HEK293 (cell line): Measurements from ENCODE around the gene BRD2.

Experiments used
- CTCF ChIA-PET: fragments of 350-600 bp; formaldehyde crosslinking; extraction: SDS; loops from one replicate; lab custom pipeline; 2021; ENCODE audit warnings: antibody characterized with exemption; lab: Yijun Ruan, JAX
- POLR2A ChIA-PET: fragments of 300-600 bp; formaldehyde crosslinking; extraction: SDS; loops from one replicate; lab custom pipeline; 2020; ENCODE audit warnings: antibody characterized with exemption, inconsistent platforms; lab: Yijun Ruan, JAX
- H3K27ac ChIP-seq: fragments of 200-500 bp; sonication (Bioruptor generic); 2 replicates; pipeline ENCODE4 v1.5.1; 2014; ENCODE audit warnings: low read depth, low read length, control low read depth, inconsistent platforms; ENCODE audit errors: extremely low read depth
- H3K36me3 ChIP-seq, 2 experiments: fragments of 200-500 bp in 1 of 2; sonication (Bioruptor generic) in 1 of 2; 1 replicate in 1 of 2; 2 replicates in 1 of 2; pipeline ENCODE4 v1.5.1; 2014 to 2017; ENCODE audit warnings: inconsistent platforms in 2 of 2, low read length in 2 of 2; ENCODE audit not compliant: control insufficient read depth in 2 of 2, insufficient read depth in 1 of 2
- H3K4me1 ChIP-seq: fragments of 200-500 bp; sonication (Bioruptor generic); 2 replicates; pipeline ENCODE4 v1.5.1; 2014; ENCODE audit warnings: mild to moderate bottlenecking, low read length, inconsistent platforms; ENCODE audit not compliant: control insufficient read depth, insufficient read depth
- H3K4me3 ChIP-seq: 2 replicates; pipeline ENCODE4 v1.5.1; 2011; ENCODE audit warnings: low read depth, mild to moderate bottlenecking, control low read depth, low read length, moderate library complexity
- H3K9me3 ChIP-seq: fragments of 200-500 bp; sonication (Bioruptor generic); 2 replicates; pipeline ENCODE4 v1.5.1; 2014; ENCODE audit warnings: low read depth, low read length, inconsistent platforms; ENCODE audit not compliant: control insufficient read depth, insufficient read depth
- BCL11B ChIP-seq: fragments of 450-650 bp; formaldehyde crosslinking; IDR thresholded peaks from 2 replicates; pipeline ENCODE4 v1.5.1; 2016; ENCODE audit warnings: low read depth, missing biosample characterization, missing genetic modification characterization
- EGR2 ChIP-seq: fragments of 450-650 bp; formaldehyde crosslinking; IDR thresholded peaks from 2 replicates; pipeline ENCODE4 v1.5.1; 2016; ENCODE audit warnings: low read depth, missing biosample characterization, missing genetic modification characterization
- HIC1 ChIP-seq: fragments of 450-650 bp; formaldehyde crosslinking; IDR thresholded peaks from 2 replicates; pipeline ENCODE4 v1.5.1; 2016; ENCODE audit warnings: missing biosample characterization, missing genetic modification characterization
- KLF8 ChIP-seq: fragments of 450-650 bp; formaldehyde crosslinking; IDR thresholded peaks from 2 replicates; pipeline ENCODE4 v1.5.1; 2016; ENCODE audit warnings: missing biosample characterization, missing genetic modification characterization
- KLF9 ChIP-seq: fragments of 450-650 bp; formaldehyde crosslinking; IDR thresholded peaks from 2 replicates; pipeline ENCODE4 v1.5.1; 2016; ENCODE audit warnings: missing biosample characterization, missing genetic modification characterization, low read depth
- REPIN1 ChIP-seq: fragments of 450-650 bp; formaldehyde crosslinking; IDR thresholded peaks from 2 replicates; pipeline ENCODE4 v1.5.1; 2017; ENCODE audit warnings: missing biosample characterization, missing genetic modification characterization, low read depth
- SCRT1 ChIP-seq: fragments of 450-650 bp; formaldehyde crosslinking; IDR thresholded peaks from 2 replicates; pipeline ENCODE4 v1.5.1; 2016; ENCODE audit warnings: missing biosample characterization, missing genetic modification characterization, borderline replicate concordance
- TRIM28 ChIP-seq: IDR thresholded peaks from 2 replicates; pipeline ENCODE4 v1.6.1; 2011; ENCODE audit warnings: low read length, control low read depth, borderline replicate concordance
- ZEB2 ChIP-seq: fragments of 450-650 bp; formaldehyde crosslinking; IDR thresholded peaks from 2 replicates; pipeline ENCODE4 v1.5.1; 2016; ENCODE audit warnings: missing biosample characterization, missing genetic modification characterization
- ZNF121 ChIP-seq: fragments of 450-650 bp; formaldehyde crosslinking; IDR thresholded peaks from 2 replicates; pipeline ENCODE4 v1.5.1; 2016; ENCODE audit warnings: missing biosample characterization, missing genetic modification characterization
- ZNF146 ChIP-seq: fragments of 450-650 bp; formaldehyde crosslinking; IDR thresholded peaks from 2 replicates; pipeline ENCODE4 v1.5.1; 2016; ENCODE audit warnings: missing biosample characterization, missing genetic modification characterization
- ZNF169 ChIP-seq: fragments of 450-650 bp; formaldehyde crosslinking; IDR thresholded peaks from 2 replicates; pipeline ENCODE4 v1.5.1; 2016; ENCODE audit warnings: missing biosample characterization, missing genetic modification characterization
- ZNF324 ChIP-seq: fragments of 450-650 bp; formaldehyde crosslinking; IDR thresholded peaks from 2 replicates; pipeline ENCODE4 v1.5.1; 2016; ENCODE audit warnings: missing biosample characterization, missing genetic modification characterization
- ZNF335 ChIP-seq: fragments of 450-650 bp; formaldehyde crosslinking; conservative IDR thresholded peaks from 2 replicates; pipeline ENCODE4 v1.5.1; 2016; ENCODE audit warnings: missing biosample characterization, missing genetic modification characterization
- ZNF366 ChIP-seq: fragments of 450-650 bp; formaldehyde crosslinking; conservative IDR thresholded peaks from 2 replicates; pipeline ENCODE4 v1.5.1; 2016; ENCODE audit warnings: missing biosample characterization, missing genetic modification characterization
- ZNF423 ChIP-seq: fragments of 450-650 bp; formaldehyde crosslinking; IDR thresholded peaks from 2 replicates; pipeline ENCODE4 v1.5.1; 2016; ENCODE audit warnings: missing biosample characterization, missing genetic modification characterization
- ZNF555 ChIP-seq: fragments of 450-650 bp; formaldehyde crosslinking; conservative IDR thresholded peaks from 2 replicates; pipeline ENCODE4 v1.5.1; 2017; ENCODE audit warnings: missing biosample characterization, mild to moderate bottlenecking, missing genetic modification characterization, inconsistent platforms
- ZNF600 ChIP-seq: fragments of 450-650 bp; formaldehyde crosslinking; IDR thresholded peaks from 2 replicates; pipeline ENCODE4 v1.5.1; 2016; ENCODE audit warnings: missing biosample characterization, missing genetic modification characterization
- ZSCAN30 ChIP-seq: fragments of 450-650 bp; IDR thresholded peaks from 2 replicates; pipeline ENCODE4 v1.5.1; 2018; ENCODE audit warnings: missing biosample characterization, mild to moderate bottlenecking, missing genetic modification characterization, moderate library complexity
- TF ChIP-seq, protein P1 (sequence below): fragments of 450-650 bp; formaldehyde crosslinking; IDR thresholded peaks from 2 replicates; pipeline ENCODE4 v1.5.1; 2016; ENCODE audit warnings: missing biosample characterization, missing genetic modification characterization, borderline replicate concordance
- TF ChIP-seq, protein P2 (sequence below): fragments of 450-650 bp; formaldehyde crosslinking; IDR thresholded peaks from 2 replicates; pipeline ENCODE4 v1.5.1; 2017; ENCODE audit warnings: missing biosample characterization, missing genetic modification characterization

BRD2 gene

DNA sequence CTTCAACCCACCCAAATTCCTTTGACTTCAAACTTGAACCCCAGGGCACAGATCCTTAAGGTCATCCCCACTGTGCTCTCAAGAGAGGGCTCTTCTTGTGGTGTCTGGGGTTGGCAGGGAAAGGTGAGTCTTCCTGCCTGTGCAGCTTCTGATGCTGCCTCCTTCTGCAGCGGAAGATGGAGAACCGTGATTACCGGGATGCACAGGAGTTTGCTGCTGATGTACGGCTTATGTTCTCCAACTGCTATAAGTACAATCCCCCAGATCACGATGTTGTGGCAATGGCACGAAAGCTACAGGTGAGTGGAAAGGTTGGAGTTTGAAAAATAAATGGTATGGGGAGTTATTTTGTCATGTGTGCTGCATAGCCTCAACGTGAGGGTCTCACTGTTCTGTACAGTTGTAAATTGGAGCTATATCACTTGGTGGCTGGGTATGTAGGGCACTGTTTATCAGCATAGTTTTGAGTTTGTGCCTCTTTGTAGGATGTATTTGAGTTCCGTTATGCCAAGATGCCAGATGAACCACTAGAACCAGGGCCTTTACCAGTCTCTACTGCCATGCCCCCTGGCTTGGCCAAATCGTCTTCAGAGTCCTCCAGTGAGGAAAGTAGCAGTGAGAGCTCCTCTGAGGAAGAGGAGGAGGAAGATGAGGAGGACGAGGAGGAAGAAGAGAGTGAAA lies 9.0 kb downstream of the BRD2 start (continued):
- TF ChIP-seq SCRT1: 0 out of 2 replicates have a peak, but pooled peaks have one; percentile 18
- TF ChIP-seq ZNF121: peak; percentile 86
- TF ChIP-seq ZNF146 (tag by site-specific recombination): peak; percentile 15; the same call in 1 of the 2 replicates
- TF ChIP-seq ZNF169 (tag by site-specific recombination): no peak
- TF ChIP-seq, protein P1, sequence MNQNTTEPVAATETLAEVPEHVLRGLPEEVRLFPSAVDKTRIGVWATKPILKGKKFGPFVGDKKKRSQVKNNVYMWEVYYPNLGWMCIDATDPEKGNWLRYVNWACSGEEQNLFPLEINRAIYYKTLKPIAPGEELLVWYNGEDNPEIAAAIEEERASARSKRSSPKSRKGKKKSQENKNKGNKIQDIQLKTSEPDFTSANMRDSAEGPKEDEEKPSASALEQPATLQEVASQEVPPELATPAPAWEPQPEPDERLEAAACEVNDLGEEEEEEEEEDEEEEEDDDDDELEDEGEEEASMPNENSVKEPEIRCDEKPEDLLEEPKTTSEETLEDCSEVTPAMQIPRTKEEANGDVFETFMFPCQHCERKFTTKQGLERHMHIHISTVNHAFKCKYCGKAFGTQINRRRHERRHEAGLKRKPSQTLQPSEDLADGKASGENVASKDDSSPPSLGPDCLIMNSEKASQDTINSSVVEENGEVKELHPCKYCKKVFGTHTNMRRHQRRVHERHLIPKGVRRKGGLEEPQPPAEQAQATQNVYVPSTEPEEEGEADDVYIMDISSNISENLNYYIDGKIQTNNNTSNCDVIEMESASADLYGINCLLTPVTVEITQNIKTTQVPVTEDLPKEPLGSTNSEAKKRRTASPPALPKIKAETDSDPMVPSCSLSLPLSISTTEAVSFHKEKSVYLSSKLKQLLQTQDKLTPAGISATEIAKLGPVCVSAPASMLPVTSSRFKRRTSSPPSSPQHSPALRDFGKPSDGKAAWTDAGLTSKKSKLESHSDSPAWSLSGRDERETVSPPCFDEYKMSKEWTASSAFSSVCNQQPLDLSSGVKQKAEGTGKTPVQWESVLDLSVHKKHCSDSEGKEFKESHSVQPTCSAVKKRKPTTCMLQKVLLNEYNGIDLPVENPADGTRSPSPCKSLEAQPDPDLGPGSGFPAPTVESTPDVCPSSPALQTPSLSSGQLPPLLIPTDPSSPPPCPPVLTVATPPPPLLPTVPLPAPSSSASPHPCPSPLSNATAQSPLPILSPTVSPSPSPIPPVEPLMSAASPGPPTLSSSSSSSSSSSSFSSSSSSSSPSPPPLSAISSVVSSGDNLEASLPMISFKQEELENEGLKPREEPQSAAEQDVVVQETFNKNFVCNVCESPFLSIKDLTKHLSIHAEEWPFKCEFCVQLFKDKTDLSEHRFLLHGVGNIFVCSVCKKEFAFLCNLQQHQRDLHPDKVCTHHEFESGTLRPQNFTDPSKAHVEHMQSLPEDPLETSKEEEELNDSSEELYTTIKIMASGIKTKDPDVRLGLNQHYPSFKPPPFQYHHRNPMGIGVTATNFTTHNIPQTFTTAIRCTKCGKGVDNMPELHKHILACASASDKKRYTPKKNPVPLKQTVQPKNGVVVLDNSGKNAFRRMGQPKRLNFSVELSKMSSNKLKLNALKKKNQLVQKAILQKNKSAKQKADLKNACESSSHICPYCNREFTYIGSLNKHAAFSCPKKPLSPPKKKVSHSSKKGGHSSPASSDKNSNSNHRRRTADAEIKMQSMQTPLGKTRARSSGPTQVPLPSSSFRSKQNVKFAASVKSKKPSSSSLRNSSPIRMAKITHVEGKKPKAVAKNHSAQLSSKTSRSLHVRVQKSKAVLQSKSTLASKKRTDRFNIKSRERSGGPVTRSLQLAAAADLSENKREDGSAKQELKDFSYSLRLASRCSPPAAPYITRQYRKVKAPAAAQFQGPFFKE (tag by site-specific recombination): no peak
- no peak for TF ChIP-seq ZNF555
- no peak for TF ChIP-seq REPIN1 (tag by site-specific recombination)
- TF ChIP-seq ZNF600: 0 out of 2 replicates have a peak, but pooled peaks have one; percentile 15
- TF ChIP-seq ZSCAN30: no peak
- no peak for TF ChIP-seq ZNF423
- TF ChIP-seq HIC1: no peak
- TF ChIP-seq BCL11B (tag by site-specific recombination): no peak
- TF ChIP-seq ZNF335 (tag by site-specific recombination): no peak
- TF ChIP-seq ZNF324: no peak

DNA sequence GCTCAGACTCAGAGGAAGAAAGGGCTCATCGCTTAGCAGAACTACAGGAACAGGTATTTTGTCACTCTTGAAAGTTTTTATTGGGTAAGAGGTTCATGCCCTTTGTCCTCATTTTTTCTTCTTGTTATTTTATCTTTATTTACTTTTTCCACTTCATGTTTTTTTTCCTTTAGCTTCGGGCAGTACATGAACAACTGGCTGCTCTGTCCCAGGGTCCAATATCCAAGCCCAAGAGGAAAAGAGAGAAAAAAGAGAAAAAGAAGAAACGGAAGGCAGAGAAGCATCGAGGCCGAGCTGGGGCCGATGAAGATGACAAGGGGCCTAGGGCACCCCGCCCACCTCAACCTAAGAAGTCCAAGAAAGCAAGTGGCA lies 9.5 kb downstream of the BRD2 start:
- Histone ChIP-seq H3K4me1 (peaks cover 33% of the 10 kb centered on the region), H3K4me3 (peak overlapping the region; percentile 8; the same call in 1 of the 2 replicates), H3K36me3 (peaks cover 78 to 88% of the 10 kb centered on the region in 2 experiments), H3K27ac (peak overlapping the region; percentile 39; the same call in 1 of the 2 replicates), H3K9me3 (no peaks in the 10 kb centered on the region)
- POLR2A ChIA-PET: interaction anchor here (0.9 to 2.7 kb wide), 4 partner anchors 9 to 140 kb away, joined by 3 to 9 read pairs (median 6); partner anchors contain the start of genes BRD2 and TAP2
- TF ChIP-seq, protein P2, sequence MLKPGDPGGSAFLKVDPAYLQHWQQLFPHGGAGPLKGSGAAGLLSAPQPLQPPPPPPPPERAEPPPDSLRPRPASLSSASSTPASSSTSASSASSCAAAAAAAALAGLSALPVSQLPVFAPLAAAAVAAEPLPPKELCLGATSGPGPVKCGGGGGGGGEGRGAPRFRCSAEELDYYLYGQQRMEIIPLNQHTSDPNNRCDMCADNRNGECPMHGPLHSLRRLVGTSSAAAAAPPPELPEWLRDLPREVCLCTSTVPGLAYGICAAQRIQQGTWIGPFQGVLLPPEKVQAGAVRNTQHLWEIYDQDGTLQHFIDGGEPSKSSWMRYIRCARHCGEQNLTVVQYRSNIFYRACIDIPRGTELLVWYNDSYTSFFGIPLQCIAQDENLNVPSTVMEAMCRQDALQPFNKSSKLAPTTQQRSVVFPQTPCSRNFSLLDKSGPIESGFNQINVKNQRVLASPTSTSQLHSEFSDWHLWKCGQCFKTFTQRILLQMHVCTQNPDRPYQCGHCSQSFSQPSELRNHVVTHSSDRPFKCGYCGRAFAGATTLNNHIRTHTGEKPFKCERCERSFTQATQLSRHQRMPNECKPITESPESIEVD (tag by site-specific recombination): peak; percentile 30; the same call in 1 of the 2 replicates
- no peak for TF ChIP-seq ZNF324
- TF ChIP-seq KLF9 (tag by site-specific recombination): peak; percentile 26; the same call in 1 of the 2 replicates
- peak; percentile 42; the same call in 1 of the 2 replicates for TF ChIP-seq KLF8
- TF ChIP-seq TRIM28: no peak
- 0 out of 2 replicates have a peak, but pooled peaks have one; percentile 11 for TF ChIP-seq EGR2
- TF ChIP-seq ZNF366: peak; percentile 49
- TF ChIP-seq ZEB2 (tag by site-specific recombination): 0 out of 2 replicates have a peak, but pooled peaks have one; percentile 10
- CTCF ChIA-PET: interaction anchor here (0.7 to 18.0 kb wide), 6 partner anchors 9 to 92 kb away, joined by 3 to 344 read pairs (median 6); partner anchors contain the start of gene HLA-DMA
